ENCODE data around the gene NEK2.
"Not testable (repeated sequence)": the region's sequence is repeated elsewhere in the genome, so short reads cannot be mapped to it uniquely, and the experiment has no call there.

Gene NEK2

GRCh38 chr1:211698161-211699026, 23.0 kb upstream of the NEK2 start:
- DNase-seq, result peak; percentile 68
- in situ Hi-C loops (cut with HindIII; ENCODE audit: low pct_ligation_motif_present, low pct_unique_long_range_greater_than_20kb, low sequenced_read_pairs), result no loop called here

- in situ Hi-C loops (cut with HindIII; ENCODE audit: low pct_ligation_motif_present, low pct_unique_long_range_greater_than_20kb, low sequenced_read_pairs), result no loop called here
- DNase-seq, result no peak
Measured at GRCh38 chr1:211697356-211697755, 21.9 kb upstream of the NEK2 start.

DNA sequence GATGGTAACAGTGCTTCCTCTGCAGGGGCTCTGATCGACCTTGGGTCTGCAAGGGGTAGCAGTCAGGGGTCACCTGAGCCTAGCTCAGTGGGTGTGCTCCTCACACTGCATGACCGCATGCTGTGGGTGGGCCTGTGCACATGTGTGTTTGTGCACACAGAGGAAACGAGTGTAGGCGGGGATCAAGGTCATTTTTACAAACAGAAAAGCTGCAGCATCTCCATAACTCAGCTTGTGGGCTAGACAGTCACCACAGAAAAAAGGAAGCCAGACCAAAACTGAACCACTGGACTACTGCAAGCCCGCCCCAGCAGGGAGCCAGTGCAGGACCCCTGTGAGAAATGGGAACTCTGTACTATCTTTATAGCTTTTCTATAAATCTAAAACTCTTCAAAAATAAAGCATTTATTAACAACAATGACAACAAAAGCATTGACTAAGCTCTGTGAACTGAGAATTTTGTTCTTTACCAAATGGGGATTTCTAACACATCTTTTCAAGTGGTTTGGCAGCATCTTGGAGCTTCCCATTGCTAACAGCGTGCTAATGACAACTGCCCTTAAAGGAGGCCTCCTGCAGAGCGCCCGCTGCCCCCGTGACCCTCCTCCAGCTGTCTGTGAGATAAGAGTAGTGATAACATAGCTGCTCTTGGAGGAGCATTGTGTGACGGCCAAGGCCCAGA, 19.9 kb upstream of the NEK2 start:
- in situ Hi-C loops (cut with HindIII; ENCODE audit: low pct_ligation_motif_present, low pct_unique_long_range_greater_than_20kb, low sequenced_read_pairs), result no loop called here
- no peak for DNase-seq

- DNase-seq; in situ Hi-C loops (cut with HindIII; ENCODE audit: low pct_ligation_motif_present, low pct_unique_long_range_greater_than_20kb, low sequenced_read_pairs): not testable (repeated sequence)
Measured at GRCh38 chr1:211693911-211694310, 18.5 kb upstream of the NEK2 start.

GRCh38 chr1:211688421-211688820, 13.0 kb upstream of the NEK2 start:
- no peak for DNase-seq
- in situ Hi-C loops (cut with HindIII; ENCODE audit: low pct_ligation_motif_present, low pct_unique_long_range_greater_than_20kb, low sequenced_read_pairs), result no loop called here

GRCh38 chr1:211687462-211688215, 12.2 kb upstream of the NEK2 start:
- in situ Hi-C loops (cut with HindIII; ENCODE audit: low pct_ligation_motif_present, low pct_unique_long_range_greater_than_20kb, low sequenced_read_pairs), result no loop called here
- DNase-seq, result no peak

- no peak for DNase-seq
- in situ Hi-C loops (cut with HindIII; ENCODE audit: low pct_ligation_motif_present, low pct_unique_long_range_greater_than_20kb, low sequenced_read_pairs), result no loop called here
Measured at GRCh38 chr1:211685823-211686222, 10.4 kb upstream of the NEK2 start.

- in situ Hi-C loops (cut with HindIII; ENCODE audit: low pct_ligation_motif_present, low pct_unique_long_range_greater_than_20kb, low sequenced_read_pairs), result no loop called here
Measured at GRCh38 chr1:211684791-211685190, 9.4 kb upstream of the NEK2 start.

DNA sequence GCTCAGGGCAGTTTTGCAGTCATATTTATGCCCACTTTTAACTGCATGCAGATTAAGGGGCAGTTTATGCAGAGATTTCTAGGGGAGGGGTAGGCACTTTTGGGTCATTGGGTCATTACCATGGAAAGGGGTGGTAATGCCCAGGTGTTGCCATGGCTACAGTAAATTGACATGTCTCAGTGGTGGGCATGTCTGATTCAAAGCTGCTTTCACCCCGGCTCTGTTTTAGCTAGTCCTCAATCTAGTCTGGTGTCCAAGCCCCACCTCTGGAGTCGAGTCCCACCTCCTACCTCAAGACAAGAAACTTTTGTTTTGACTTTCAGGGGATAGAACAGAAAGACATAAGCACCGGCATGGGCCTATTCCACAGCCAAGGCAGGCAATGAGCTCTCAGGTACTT, 8.9 kb upstream of the NEK2 start:
- no peak for DNase-seq
- in situ Hi-C loops (cut with HindIII; ENCODE audit: low pct_ligation_motif_present, low pct_unique_long_range_greater_than_20kb, low sequenced_read_pairs), result no loop called here

More at GRCh38 chr1:211684791-211685190, 9.4 kb upstream of the NEK2 start:
- no peak for DNase-seq

DNA sequence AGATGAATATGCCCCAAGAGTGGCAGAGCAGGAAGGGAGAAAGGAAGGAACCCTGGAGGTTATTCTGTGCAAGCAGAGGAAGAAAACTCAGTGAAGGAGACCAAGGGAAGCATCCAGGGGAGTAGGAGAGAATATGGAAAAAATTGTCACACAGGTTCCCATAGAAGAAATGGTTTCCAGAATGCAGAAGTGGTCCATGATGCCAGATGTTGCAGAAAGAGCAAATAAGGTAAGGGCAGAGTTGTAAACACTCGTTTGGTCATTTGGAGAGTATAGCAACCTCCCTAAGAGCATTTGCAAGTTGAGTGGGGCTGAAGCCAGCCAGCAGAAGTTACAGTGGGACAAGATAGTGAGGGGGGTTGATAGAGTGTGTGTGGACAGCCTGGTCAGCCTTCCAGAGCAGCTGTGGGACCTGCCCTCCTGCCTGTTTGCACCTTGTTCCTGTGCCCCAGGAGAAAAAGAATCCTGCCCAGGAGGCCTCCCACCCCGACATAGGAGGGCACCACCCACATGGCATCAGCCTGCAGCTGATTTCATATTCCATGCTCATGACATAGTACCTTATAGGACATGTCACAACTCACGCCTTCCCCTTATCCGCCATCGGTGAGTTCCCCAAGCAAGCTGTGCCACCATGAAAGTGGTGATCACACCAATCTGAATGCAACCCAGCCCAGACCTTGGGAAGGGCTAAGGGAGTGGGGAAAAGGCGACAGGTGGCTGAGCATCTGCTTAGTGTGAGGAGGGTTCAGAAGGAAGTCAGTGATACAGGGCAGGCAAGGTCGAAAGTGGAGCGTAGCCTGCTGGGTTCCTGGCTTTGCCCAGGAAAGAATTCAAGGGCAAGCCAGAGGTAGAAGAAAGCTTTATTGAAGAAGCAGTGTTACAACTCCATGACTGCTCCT, 8.2 kb upstream of the NEK2 start:
- in situ Hi-C loops (cut with HindIII; ENCODE audit: low pct_ligation_motif_present, low pct_unique_long_range_greater_than_20kb, low sequenced_read_pairs), result no loop called here
- DNase-seq, result no peak

DNA sequence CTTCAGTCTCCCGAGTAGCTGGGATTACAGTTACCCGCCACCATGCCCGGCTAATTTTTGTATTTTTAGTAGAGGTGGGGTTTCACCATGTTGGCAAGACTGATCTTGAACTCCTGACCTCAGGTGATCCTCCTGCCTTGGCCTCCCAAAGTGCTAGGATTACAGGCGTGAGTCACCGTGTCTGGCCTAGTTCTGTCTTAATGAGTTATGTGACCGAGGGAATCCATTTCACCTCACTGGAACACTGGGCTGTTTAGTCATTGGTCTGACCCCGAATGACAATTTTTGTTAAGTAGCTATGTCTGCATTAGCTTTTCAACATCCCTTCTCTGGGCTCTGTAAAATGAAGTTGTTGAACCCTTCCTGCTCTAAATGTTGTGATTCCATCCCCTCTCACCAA, 6.8 kb upstream of the NEK2 start:
- in situ Hi-C loops (cut with HindIII; ENCODE audit: low pct_ligation_motif_present, low pct_unique_long_range_greater_than_20kb, low sequenced_read_pairs); DNase-seq: not testable (repeated sequence)

DNA sequence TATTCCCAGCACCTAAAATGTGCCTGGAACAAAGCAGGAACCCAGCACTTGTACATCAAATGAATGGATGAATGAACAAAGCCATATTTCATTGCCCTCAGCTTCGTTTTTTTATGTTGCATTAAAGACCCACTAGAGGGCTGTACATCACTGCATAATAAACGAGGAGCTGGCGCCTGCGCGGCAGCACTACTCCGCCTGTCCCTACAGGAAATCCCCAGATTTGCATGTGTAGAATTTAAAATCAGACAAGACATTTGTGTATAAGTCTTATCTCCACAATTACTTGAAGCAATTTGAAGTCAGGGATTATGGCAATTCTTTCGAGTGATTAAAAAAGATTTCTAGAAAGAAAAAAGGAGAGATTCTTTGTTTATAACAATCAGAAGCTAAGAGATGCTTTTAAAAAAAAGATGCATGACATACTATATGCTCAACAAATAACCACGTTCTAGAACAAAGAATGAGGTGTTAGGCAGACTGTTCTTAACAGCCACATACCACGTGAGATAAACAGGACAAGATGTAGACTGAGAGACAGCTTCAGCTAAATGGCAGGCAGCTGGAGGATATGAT, 5.4 kb upstream of the NEK2 start:
- DNase-seq, result peak; percentile 95
- in situ Hi-C loops (cut with HindIII; ENCODE audit: low pct_ligation_motif_present, low pct_unique_long_range_greater_than_20kb, low sequenced_read_pairs), result no loop called here

- in situ Hi-C loops (cut with HindIII; ENCODE audit: low pct_ligation_motif_present, low pct_unique_long_range_greater_than_20kb, low sequenced_read_pairs), result no loop called here
- DNase-seq, result no peak
Measured at GRCh38 chr1:211677659-211678058, 2.2 kb upstream of the NEK2 start.

GRCh38 chr1:211676761-211677160, 1.3 kb upstream of the NEK2 start:
- no peak for DNase-seq
- in situ Hi-C loops (cut with HindIII; ENCODE audit: low pct_ligation_motif_present, low pct_unique_long_range_greater_than_20kb, low sequenced_read_pairs), result no loop called here

- in situ Hi-C loops (cut with HindIII; ENCODE audit: low pct_ligation_motif_present, low pct_unique_long_range_greater_than_20kb, low sequenced_read_pairs), result no loop called here
- DNase-seq, result no peak
Measured at GRCh38 chr1:211676106-211676583, 724 bp upstream of the NEK2 start.

DNA sequence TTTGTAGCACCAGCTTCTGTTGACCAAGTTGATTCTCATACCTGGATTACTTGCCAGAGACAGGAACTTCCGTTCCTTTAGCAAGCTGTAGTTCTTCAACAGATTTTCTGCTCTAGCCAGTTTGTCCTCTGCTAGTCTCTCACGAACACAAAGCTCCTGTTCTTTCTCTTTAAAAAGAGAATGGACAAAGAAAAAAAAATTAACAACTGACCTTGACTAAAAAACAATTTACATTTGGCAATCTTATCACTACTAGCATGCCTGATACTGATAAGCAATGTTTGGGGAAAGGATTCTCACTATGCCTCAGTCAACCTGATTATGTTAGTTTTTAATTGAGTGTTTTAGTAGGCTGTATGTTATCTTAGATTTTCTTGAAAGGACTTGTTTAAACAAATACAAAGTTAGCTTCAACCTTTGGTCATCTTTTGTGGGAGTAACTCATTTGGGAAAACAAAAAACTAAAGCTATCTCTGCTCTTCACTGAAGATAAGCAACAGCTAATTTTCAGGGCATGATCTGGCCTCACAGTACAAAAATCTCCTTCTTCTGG, 8.3 kb downstream of the NEK2 start:
- no peak for DNase-seq
- in situ Hi-C loops (cut with HindIII; ENCODE audit: low pct_ligation_motif_present, low pct_unique_long_range_greater_than_20kb, low sequenced_read_pairs), result no loop called here

DNA sequence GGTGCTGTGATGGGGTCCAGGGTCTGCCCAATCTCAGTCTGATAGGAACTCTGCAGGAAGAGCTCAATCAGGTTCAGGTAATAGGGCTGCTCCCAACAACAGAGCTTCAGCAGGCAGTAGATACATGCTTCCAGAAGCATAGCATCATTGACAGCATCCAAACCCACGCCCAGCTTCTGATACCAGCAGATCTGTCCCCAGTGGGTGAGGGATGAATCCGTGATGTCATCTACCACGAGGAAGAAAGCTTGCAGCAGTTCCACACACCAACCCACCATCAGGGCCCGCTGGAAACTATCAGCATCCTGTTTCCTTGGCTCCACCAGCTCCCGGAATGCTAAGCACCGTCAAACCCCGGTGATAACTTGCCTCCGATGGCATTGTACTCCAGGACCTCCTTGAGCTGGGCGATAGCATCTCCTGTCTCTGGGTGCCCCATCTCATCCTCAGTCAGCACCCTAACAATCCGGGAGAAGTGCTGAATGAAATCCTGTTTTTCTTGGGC, 14.7 kb downstream of the NEK2 start:
- in situ Hi-C loops (cut with HindIII; ENCODE audit: low pct_ligation_motif_present, low pct_unique_long_range_greater_than_20kb, low sequenced_read_pairs), result no loop called here
- no peak for DNase-seq

Data from ACHN (cell line).